ENCODE data around the gene GPR137B.
A peak's percentile ranks its signal among the peaks of the same experiment; 100 is the strongest.
"Not testable (repeated sequence)": the region's sequence is repeated elsewhere in the genome, so short reads cannot be mapped to it uniquely, and the experiment has no call there.

GPR137B gene, protein sequence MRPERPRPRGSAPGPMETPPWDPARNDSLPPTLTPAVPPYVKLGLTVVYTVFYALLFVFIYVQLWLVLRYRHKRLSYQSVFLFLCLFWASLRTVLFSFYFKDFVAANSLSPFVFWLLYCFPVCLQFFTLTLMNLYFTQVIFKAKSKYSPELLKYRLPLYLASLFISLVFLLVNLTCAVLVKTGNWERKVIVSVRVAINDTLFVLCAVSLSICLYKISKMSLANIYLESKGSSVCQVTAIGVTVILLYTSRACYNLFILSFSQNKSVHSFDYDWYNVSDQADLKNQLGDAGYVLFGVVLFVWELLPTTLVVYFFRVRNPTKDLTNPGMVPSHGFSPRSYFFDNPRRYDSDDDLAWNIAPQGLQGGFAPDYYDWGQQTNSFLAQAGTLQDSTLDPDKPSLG

DNA sequence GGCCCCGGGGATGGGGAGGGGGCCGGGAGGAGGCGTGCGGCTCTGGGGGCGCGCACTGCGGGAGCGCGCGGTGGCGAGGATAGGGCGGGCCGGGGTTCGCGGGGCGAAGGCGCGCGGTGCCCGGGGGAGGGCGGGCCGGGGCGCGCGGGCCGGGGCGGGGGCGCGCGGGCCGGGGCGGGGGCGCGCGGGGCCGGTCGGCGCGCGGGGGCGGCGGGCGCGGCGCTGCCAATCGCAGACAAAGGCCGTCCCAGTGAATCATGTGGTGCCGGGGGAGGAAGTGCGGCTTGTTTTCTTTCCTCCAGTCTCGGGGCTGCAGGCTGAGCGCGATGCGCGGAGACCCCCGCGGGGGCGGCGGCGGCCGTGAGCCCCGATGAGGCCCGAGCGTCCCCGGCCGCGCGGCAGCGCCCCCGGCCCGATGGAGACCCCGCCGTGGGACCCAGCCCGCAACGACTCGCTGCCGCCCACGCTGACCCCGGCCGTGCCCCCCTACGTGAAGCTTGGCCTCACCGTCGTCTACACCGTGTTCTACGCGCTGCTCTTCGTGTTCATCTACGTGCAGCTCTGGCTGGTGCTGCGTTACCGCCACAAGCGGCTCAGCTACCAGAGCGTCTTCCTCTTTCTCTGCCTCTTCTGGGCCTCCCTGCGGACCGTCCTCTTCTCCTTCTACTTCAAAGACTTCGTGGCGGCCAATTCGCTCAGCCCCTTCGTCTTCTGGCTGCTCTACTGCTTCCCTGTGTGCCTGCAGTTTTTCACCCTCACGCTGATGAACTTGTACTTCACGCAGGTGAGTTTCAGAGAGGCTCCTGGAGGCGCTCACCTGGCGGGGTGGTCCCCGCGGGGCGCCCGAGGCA, at the start of gene GPR137B:
Gene GPR137B (plus strand): TSS at position 287 of the 851 bp plus-strand sequence. CDS start 84 bp downstream, at position 371.
- H3K9me3 Mint-ChIP-seq = no peaks in the 10 kb centered on the region
- H3K27me3 Mint-ChIP-seq = peaks cover 91% of the 10 kb centered on the region
- H3K4me1 Mint-ChIP-seq = peaks cover 45% of the 10 kb centered on the region
- H3K27ac Mint-ChIP-seq = peak within 1 kb of the TSS; percentile 78
- H3K36me3 Mint-ChIP-seq = peaks cover 17% of the 10 kb centered on the region
- H3K4me3 Mint-ChIP-seq = peak within 1 kb of the TSS; percentile 88
- peak; percentile 87 for ATAC-seq

DNA sequence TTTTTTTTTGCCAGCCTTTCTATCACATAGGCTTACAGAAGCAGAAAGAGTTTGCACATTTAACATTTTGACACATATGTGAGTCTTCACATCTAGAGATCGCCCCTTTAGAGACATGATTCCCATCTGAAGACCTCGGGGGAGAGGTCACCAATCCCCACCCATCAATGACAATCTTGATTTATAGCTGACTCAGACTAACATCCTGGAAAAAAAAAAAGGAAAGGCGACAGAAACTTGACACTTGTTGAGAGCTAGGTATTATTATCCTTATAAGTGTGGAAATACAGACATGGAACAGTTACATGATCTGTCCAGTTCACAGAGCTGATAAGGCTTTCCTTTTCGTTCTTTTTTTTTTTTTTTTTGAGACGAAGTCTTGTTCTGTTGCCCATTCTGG, 49.4 kb upstream of the GPR137B start:
- Mint-ChIP-seq H3K36me3 (no peaks in the 10 kb centered on the region), H3K4me1 (no peaks in the 10 kb centered on the region), H3K4me3 (no peak overlapping the region), H3K27me3 (peaks cover 55% of the 10 kb centered on the region), H3K9me3 (peaks cover 6% of the 10 kb centered on the region), H3K27ac (no peak overlapping the region)
- ATAC-seq = no peak

DNA sequence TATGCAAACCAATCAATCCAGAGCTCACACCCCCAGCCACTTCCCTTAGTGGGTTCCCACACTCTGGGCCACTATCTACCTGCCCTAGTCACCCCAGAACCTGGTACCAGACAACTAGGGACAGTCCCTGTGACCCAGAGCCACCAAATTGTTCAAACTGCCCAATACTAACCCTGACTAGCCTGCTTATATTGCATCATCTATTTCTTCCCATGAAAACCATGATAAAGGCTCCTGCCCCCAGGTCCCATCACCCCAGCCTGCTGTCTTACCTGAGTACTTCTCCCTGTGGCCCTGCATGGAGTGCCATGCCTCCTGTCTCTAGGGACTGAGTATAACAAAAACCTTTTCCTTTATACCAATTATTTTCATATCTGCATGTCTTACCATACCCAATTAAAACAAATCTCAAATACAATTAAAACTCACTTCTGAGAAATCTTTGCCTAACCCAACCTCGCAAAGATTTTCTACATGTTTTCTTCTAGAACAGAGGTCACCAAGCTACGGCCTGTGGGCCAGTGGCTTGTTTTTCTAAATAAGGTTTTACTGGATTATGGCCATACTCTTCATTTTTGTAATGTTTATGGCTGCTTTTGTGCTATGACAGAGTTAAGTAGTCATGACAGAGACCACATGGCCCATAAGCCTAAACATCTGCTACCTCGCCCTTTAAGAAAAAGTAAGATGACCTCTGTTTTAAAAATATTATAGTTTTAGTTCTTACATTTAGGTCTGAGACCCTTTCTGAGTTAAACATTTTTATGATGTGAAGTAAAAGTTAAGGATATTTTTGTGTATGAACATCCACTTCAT, 46.4 kb upstream of the GPR137B start:
- H3K4me3 Mint-ChIP-seq = no peak overlapping the region
- H3K4me1 Mint-ChIP-seq = no peaks in the 10 kb centered on the region
- peaks cover 45% of the 10 kb centered on the region for H3K27me3 Mint-ChIP-seq
- peaks cover 6% of the 10 kb centered on the region for H3K9me3 Mint-ChIP-seq
- no peak for ATAC-seq
- H3K36me3 Mint-ChIP-seq = no peaks in the 10 kb centered on the region
- H3K27ac Mint-ChIP-seq = no peak overlapping the region

DNA sequence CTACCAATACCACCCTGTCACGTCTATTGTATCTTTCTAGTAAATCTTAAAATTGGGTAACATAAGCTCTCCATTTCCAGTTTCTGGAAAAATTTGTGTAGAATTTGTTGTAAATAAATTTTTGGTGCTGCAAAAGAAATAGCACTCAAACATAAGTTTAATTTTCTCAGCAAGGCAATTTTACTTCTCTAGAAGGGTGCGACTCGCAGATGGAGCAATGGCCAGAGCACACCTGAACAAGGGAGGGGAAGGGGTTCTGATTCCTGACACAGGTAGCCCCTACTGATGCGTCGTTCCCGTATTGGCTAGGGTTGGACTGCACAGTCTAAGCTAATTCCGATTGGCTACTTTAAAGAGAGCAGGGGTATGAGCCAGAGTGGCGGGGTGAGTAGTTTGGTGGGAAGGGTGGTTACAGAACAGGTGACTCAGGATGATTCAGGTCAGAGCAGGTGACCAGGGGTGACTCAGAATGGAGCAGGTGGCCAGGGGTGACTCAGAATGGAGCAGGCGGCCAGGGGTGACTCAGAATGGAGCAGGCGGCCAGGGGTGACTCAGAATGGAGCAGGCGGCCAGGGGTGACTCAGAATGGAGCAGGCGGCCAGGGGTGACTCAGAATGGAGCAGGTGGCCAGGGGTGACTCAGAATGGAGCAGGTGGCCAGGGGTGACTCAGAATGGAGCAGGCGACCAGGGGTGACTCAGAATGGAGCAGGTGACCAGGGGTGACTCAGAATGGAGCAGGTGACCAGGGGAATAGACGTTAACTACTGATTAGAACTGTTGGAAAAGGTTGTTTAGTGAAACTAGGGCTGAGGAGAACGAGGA, 45.5 kb upstream of the GPR137B start:
- not testable (repeated sequence) for H3K9me3 Mint-ChIP-seq, H3K4me1 Mint-ChIP-seq, H3K4me3 Mint-ChIP-seq, H3K36me3 Mint-ChIP-seq
- peak overlapping the region; percentile 24 for H3K27ac Mint-ChIP-seq
- ATAC-seq = peak; percentile 45
- H3K27me3 Mint-ChIP-seq = peaks cover 45% of the 10 kb centered on the region

DNA sequence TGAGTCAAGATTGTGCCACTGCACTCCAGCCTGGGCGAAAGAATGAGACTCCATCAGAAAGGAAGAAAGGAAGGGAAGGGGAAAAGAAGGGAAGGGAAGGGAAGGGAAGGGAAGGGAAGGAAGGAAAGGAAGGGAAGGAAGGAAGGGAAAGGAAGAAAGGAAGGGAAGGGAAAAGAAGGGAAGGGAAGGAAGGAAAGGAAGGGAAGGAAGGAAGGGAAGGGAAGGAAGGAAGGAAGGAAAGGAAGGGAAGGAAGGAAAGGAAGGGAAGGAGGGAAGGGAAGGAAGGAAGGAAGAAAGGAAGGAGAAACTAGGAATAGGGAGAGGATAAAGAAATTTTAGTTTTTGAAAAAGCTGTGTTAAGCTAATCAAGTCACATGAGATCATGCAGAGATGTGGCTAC, 44.1 kb upstream of the GPR137B start:
- peaks cover 37% of the 10 kb centered on the region for H3K27me3 Mint-ChIP-seq
- no peak for ATAC-seq
- H3K27ac Mint-ChIP-seq = no peak overlapping the region
- no peaks in the 10 kb centered on the region for H3K4me1 Mint-ChIP-seq
- H3K4me3 Mint-ChIP-seq = no peak overlapping the region
- H3K9me3 Mint-ChIP-seq = peaks cover 6% of the 10 kb centered on the region
- H3K36me3 Mint-ChIP-seq = no peaks in the 10 kb centered on the region

DNA sequence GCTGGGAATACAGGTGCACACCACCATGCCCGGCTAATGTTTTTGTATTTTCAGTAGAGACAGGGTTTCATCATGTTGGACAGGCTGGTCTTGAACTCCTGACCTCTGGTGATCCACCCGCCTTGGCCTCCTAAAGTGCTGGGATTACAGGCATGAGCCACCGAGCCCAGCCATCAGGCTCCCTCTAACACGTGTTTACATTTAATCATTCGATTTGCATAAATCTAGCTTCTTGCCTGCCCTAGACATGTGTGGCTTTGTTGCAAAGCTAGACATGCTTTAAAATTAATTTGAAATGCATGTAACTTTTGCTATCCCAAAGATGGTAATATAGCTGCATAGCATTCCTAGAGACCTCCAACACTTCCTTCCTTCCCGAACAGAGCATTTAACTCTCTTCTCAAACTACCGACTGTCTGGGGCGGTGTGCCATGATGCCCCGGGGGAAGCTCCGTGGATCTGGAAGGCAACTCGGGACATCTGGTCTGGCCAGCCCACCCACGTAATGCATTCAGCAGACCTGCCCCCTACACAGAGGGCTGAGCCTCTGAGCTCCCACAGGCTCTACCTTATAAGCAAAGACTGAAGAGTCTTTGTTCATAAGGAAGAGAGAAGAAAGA, 42.9 kb upstream of the GPR137B start:
- peaks cover 25% of the 10 kb centered on the region for H3K27me3 Mint-ChIP-seq
- H3K4me3 Mint-ChIP-seq = no peak overlapping the region
- no peak for ATAC-seq
- H3K4me1 Mint-ChIP-seq = no peaks in the 10 kb centered on the region
- H3K9me3 Mint-ChIP-seq = peaks cover 6% of the 10 kb centered on the region
- no peak overlapping the region for H3K27ac Mint-ChIP-seq
- H3K36me3 Mint-ChIP-seq = no peaks in the 10 kb centered on the region

DNA sequence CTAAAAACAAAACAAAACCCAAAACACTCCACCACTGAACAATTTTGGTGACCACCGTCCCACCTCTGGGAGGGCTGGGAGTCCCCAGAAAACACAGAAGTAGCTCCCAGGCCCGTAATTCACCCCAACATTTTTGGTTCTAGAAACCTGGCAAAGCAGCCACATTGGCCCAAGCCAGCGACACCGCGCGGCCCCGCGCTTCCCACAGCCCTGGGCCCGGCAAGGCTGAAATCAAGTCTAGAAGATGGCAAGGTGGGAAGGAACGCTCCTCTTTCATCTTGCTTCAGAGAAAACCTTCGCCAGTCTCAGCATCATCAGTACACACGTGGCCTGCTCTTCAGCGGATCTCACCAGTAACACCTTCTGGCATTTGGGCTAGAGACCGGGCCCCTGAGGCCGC, 41.5 kb upstream of the GPR137B start:
- peaks cover 12% of the 10 kb centered on the region for H3K27me3 Mint-ChIP-seq
- no peak overlapping the region for H3K27ac Mint-ChIP-seq
- peaks cover 4% of the 10 kb centered on the region for H3K9me3 Mint-ChIP-seq
- H3K36me3 Mint-ChIP-seq = no peaks in the 10 kb centered on the region
- ATAC-seq = no peak
- no peaks in the 10 kb centered on the region for H3K4me1 Mint-ChIP-seq
- no peak overlapping the region for H3K4me3 Mint-ChIP-seq

DNA sequence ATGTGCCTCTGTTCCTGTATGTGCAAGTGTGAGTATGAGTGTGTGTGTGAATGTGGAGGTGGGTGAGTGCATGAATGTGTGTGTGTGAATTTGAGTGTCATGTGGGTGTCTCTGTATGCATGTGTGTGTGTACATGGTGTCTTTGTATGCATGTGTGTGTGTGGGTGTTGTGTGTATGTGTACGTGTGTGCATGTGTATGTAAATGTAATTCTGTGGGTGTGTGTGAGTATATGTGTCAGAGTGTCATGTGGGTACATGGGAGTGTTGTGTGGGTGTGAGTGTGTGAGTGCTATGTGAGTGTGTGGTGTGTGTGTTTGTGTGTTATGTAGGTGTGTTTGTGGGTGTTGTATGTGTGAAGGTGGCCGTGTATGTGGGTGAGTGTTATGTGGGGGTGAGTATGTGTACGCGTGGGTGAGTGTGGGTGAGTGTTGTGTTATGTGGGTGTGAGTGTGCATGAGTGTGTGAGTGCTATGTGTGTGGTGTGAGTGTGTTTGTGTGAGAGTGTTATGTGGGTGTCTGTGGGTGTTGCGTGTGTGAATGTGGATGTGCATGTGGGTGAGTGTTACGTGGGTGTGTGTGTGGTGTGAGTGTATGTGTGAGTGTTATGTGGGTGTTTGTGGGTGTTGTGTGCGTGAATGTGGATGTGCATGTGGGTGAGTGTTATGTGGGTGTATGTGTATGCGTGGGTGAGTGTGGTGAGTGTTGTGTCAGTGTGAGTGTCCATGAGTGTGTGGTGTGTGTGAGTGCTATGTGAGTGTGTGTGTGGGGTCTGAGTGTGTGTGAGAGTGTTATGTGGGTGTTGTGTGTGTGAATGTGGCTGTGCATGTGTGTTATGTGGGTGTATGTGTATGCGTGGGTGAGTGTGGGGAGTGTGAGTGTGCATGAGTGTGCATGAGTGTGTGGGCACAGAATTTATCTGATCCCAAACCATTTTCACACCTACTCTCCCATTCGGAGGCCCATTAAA, 40.8 kb upstream of the GPR137B start:
- H3K36me3 Mint-ChIP-seq = no peaks in the 10 kb centered on the region
- H3K9me3 Mint-ChIP-seq = peaks cover 3% of the 10 kb centered on the region
- H3K27ac Mint-ChIP-seq = no peak overlapping the region
- no peak overlapping the region for H3K4me3 Mint-ChIP-seq
- H3K4me1 Mint-ChIP-seq = no peaks in the 10 kb centered on the region
- ATAC-seq = no peak
- H3K27me3 Mint-ChIP-seq = peaks cover 7% of the 10 kb centered on the region

DNA sequence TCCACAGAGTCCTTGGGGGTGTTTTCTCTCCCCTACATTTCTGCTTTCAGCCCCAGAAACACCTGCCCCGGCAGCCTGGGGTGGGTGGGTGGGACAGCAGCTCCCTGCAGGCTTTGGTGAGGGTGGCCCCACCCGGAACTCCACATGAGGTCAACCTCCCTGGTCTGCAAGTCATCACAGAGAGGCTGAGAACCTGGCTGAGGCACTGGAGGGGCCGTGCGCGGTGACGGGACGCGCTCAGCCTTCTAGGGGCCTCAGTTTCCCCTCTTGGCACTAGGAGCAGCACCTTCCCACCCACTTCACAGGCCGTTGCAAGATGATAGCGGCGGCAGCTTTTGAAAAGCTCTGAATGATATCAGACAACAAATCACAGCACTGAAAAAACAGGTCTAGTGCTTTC, 39.7 kb upstream of the GPR137B start:
- H3K27ac Mint-ChIP-seq = no peak overlapping the region
- no peak overlapping the region for H3K4me3 Mint-ChIP-seq
- H3K9me3 Mint-ChIP-seq = no peaks in the 10 kb centered on the region
- no peaks in the 10 kb centered on the region for H3K4me1 Mint-ChIP-seq
- H3K36me3 Mint-ChIP-seq = no peaks in the 10 kb centered on the region
- peaks cover 6% of the 10 kb centered on the region for H3K27me3 Mint-ChIP-seq
- no peak for ATAC-seq

DNA sequence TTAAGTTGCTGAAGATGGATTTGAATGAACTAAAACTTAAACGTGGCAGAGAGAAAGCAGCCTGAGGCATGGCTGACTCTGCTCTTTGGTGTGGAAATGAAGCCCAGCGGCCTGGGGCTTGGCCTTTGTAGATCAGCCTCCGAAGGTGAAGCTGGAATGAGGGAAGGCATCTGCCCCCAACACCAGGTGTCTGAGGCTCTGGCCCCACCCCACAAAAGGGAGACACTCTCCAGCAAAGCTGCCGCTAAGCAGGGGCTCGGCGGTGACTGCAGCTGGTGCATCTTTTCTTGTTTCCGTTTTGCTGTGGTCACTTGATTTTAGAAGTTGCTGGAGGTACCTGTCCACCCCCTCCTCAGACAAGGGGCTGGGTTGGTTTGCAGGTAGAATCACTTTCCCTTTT, 39.3 kb upstream of the GPR137B start:
- Mint-ChIP-seq H3K4me1 (no peaks in the 10 kb centered on the region), H3K36me3 (no peaks in the 10 kb centered on the region), H3K9me3 (no peaks in the 10 kb centered on the region), H3K27ac (no peak overlapping the region), H3K4me3 (no peak overlapping the region), H3K27me3 (peaks cover 1% of the 10 kb centered on the region)
- ATAC-seq = no peak

DNA sequence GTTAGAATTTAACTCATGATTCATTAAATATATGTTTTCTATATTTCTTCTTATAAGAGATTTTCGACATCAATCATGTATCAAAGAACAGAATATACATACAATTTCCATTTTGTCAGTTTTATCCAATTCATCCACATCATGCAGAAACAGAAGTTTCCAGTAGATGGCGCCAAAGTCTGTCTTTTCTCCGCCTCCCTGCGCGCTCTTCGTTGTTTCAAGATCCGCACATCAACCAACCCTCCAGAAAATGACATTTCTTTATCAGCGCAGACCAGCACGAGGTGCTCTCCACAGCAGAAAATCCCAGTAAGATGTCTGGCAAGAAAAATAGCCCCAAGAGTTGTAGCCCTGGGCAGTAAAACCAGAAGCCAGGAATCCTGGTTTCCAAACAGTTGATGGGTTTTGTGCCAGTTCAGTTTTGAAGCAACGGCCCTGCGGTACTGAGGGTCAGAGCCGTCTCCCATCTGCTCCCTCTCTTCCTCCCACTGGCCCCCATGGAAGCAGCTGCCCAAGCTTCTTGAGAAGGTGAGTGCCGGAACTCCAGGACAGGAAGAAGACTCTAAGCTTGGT, 38.6 kb upstream of the GPR137B start:
- H3K27ac Mint-ChIP-seq = no peak overlapping the region
- peak; percentile 56 for ATAC-seq

DNA sequence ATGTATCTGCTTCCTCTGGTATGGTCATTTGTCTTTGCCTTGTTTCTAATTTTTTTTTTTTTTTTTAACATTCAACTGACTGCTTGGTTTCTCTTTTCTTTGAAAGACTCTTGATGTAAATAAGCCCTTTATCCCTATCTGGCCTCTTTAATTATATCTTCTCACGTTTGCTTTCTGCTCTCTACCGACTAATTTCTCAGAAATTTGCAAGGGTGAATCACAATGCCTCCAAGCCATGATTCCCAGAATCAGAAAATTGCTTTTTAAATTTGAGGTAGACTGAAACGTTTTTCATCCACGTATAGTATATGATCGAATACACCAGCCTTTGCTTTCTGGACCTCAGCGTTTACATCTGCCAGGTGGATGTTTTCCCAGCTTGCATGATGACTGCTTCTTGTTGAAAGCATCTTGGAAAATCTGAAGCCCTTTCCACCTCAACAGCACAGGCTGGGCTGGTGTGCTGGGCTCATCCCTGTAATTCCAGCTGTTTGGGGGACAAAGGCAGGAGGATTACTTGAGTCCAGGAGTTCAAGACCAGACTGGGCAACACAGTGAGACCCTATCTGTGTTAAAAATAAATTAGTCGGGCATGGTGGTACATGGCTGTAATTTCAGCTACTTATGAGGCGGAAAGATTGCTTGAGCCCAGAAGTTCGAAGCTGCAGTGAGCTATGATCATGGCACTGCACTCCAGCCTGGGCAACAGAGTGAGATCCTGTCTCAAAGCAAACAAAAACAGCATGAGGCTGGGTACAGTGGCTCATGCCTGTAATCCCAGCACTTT, 35.0 kb upstream of the GPR137B start:
- no peaks in the 10 kb centered on the region for H3K27me3 Mint-ChIP-seq
- no peaks in the 10 kb centered on the region for H3K36me3 Mint-ChIP-seq
- H3K4me3 Mint-ChIP-seq = no peak overlapping the region
- H3K9me3 Mint-ChIP-seq = no peaks in the 10 kb centered on the region
- no peaks in the 10 kb centered on the region for H3K4me1 Mint-ChIP-seq
- no peak overlapping the region for H3K27ac Mint-ChIP-seq
- ATAC-seq = no peak

More for the DNA sequence above, 38.6 kb upstream of the GPR137B start:
- no peak overlapping the region for H3K4me3 Mint-ChIP-seq
- H3K27me3 Mint-ChIP-seq = no peaks in the 10 kb centered on the region
- no peaks in the 10 kb centered on the region for H3K36me3 Mint-ChIP-seq
- no peaks in the 10 kb centered on the region for H3K9me3 Mint-ChIP-seq
- H3K4me1 Mint-ChIP-seq = no peaks in the 10 kb centered on the region

Measured in stimulated activated memory B cell treated with anti-CD40 and anti-IgM and Interleukin-4, amounts not matched to agents 10 μg/mL and 1 μg/mL and 100 μg/mL, for 72 hours (primary cell).